Measurements from ENCODE around the gene NTF3.

Gene NTF3

GRCh38 chr12:5459051-5459782 lies 27.3 kb downstream of the NTF3 start:
- no peak for DNase-seq

- no peak for DNase-seq
Observed at GRCh38 chr12:5460817-5461216, 28.9 kb downstream of the NTF3 start.

- no peak for DNase-seq
Observed at GRCh38 chr12:5461966-5462365, 30.1 kb downstream of the NTF3 start.

GRCh38 chr12:5464096-5464495 lies 32.2 kb downstream of the NTF3 start:
- DNase-seq: no peak

- no peak for DNase-seq
Observed at GRCh38 chr12:5465384-5465783, 33.5 kb downstream of the NTF3 start.

GRCh38 chr12:5466521-5466960 lies 34.6 kb downstream of the NTF3 start:
- no peak for DNase-seq

- no peak for DNase-seq
Observed at GRCh38 chr12:5467931-5468330, 36.0 kb downstream of the NTF3 start.

GRCh38 chr12:5470221-5470620 lies 38.3 kb downstream of the NTF3 start:
- DNase-seq: no peak

GRCh38 chr12:5470703-5471102 lies 38.8 kb downstream of the NTF3 start:
- no peak for DNase-seq

- no peak for DNase-seq
Observed at GRCh38 chr12:5473076-5473782, 41.3 kb downstream of the NTF3 start.

- DNase-seq: no peak
Observed at GRCh38 chr12:5473783-5474116, 41.8 kb downstream of the NTF3 start.

GRCh38 chr12:5476356-5476755 lies 44.4 kb downstream of the NTF3 start:
- DNase-seq: no peak

- no peak for DNase-seq
Observed at GRCh38 chr12:5478081-5478706, 46.3 kb downstream of the NTF3 start.

- DNase-seq: no peak
Observed at GRCh38 chr12:5479761-5480160, 47.9 kb downstream of the NTF3 start.

- DNase-seq: no peak
Observed at GRCh38 chr12:5480218-5480937, 48.5 kb downstream of the NTF3 start.

GRCh38 chr12:5480938-5481303 lies 49.0 kb downstream of the NTF3 start:
- no peak for DNase-seq

GRCh38 chr12:5481645-5482044 lies 49.7 kb downstream of the NTF3 start:
- no peak for DNase-seq

- DNase-seq: no peak
Observed at GRCh38 chr12:5484426-5484825, 52.5 kb downstream of the NTF3 start.

GRCh38 chr12:5485454-5485853 lies 53.5 kb downstream of the NTF3 start:
- no peak for DNase-seq

- no peak for DNase-seq
Observed at GRCh38 chr12:5487076-5487475, 55.2 kb downstream of the NTF3 start.

GRCh38 chr12:5487948-5488625 lies 56.2 kb downstream of the NTF3 start:
- DNase-seq: no peak

- no peak for DNase-seq
Observed at GRCh38 chr12:5488626-5488955, 56.7 kb downstream of the NTF3 start.

- DNase-seq: no peak
Observed at GRCh38 chr12:5489017-5489416, 57.1 kb downstream of the NTF3 start.

All from activated CD4-positive, alpha-beta T cell treated with anti-CD3 and anti-CD28 coated beads for 1 hour (primary cell).